GM19239 (cell line): ENCODE results near the gene CCK.
"Not testable (repeated sequence)": the region's sequence is repeated elsewhere in the genome, so short reads cannot be mapped to it uniquely, and the experiment has no call there.

Experiments used
- DNase-seq: peaks from one replicate; pipeline ENCODE4 v3.0.0; 2011; ENCODE audit warnings: low spot score; ENCODE audit not compliant: insufficient read length
- FAIRE-seq: peaks from 2 replicates; lab custom pipeline; 2011; peaks lifted over from hg19 to GRCh38; lab: Jason Lieb, UNC

The CCK gene, protein sequence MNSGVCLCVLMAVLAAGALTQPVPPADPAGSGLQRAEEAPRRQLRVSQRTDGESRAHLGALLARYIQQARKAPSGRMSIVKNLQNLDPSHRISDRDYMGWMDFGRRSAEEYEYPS

DNA sequence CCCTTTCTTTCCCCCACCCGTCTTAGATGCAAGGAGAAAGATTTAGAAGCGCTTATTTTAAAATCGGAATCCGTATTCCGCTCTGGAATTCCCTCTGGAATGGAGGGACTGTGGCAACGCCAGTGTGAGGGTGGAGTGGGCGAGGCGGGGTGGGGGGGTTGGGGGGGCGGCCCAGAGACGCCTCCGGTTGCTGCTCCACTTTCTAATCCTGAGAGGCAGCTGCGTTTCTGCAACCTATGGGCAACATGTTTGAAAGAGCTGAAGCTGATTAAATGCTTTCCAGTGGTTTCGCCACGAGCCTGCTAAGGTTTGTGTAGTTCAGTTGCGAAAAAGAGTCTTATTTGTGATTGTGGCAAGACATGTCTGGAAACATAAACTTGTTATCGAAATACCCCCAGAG is at the start of gene CCK:
Gene CCK (minus strand): TSS at position 101 of the 400 bp plus-strand sequence. CDS start 2,555 bp downstream, outside the sequence.
- DNase-seq (no peak), FAIRE-seq (no peak)

DNA sequence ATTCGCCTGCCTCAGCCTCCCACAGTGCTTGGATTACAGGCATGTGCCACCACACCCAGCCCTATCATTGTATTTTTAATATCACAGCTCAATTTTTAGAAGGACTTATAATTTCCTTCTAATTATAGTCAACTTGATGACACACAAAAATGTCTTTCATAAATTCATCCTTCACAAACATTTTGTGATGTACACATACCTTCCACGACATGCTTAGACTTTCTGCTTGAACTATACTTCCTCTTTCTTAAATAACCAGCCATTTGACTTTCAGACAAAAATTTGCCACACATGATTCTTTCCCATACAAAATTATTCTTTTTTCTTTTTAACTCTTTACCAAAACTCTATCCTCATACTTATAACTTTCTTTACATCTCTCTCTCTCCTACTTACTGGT is 48.4 kb upstream of the CCK start:
- FAIRE-seq, result no peak
- no peak for DNase-seq

DNA sequence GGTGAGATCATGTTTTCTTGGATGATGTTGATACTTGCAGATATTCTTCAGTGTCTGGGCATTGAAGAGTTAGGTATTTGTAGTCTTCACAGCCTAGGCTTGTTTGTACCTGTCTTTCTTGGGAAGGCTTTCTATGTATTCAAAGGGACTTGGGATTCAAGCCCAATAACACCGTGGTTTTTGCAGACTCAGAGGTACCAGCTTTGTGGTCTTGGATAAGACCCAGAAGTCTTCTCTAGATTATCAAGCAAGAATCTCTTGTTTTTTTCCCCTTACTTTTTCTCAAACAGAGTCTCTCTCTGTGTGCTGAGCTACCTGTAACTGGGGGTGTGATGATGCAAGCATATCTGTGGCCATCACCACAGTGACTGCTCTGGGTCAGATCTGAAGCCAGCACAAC is 42.7 kb upstream of the CCK start:
- DNase-seq (no peak), FAIRE-seq (no peak)

DNA sequence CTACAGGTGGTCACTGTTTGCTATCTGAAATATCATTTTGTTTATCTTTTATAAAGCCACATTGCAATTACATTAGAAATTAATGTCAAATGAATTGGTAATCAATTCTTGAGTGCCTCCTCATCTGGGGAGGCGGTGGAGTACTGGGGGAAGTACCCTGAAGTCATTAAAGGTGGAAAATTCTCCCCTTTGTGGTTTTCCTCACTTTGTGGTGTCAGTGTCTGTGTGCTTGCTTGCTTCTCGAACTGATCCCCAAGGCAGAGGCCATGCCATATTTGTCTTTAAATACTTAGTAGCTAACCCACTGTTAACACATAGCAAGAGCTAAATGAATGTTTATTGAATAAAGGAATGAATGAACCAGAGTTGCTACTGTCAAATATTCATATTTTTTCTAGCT is 40.5 kb upstream of the CCK start:
- DNase-seq, result no peak
- FAIRE-seq, result no peak

DNA sequence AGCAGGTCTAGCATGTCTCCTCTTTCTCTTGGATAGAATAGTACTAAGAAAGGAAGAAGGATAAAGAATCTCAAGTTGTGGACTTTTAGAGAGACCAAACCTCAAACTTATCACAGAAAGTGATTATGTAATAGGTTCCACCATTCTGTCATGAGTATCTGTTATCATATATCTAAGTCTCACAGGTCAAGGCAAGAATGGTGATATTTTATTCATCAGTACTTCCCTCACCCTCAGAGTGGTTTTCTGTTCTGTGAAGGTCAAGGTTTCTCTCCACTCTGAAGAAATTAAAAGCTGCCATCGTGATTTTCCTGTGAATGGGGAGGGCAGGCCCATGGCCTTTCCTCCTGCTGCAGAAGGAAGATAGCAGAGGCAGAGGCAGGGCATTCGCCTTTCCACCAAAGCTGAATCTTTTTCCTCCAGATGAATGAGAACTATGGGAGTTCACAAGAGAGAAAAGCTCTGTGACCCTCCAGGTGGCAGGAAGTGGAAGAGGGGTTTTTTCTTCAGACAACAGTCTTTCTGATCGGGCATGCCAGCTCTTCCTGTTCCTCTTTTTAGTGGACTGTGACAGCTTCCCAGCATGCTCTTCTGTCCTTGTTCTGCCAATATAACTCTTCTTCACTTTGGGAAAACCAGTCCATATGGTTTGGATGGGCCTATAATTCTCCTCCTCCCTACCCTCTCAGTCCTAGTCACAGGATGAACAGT is 37.1 kb upstream of the CCK start:
- FAIRE-seq, result peak; percentile 23

DNA sequence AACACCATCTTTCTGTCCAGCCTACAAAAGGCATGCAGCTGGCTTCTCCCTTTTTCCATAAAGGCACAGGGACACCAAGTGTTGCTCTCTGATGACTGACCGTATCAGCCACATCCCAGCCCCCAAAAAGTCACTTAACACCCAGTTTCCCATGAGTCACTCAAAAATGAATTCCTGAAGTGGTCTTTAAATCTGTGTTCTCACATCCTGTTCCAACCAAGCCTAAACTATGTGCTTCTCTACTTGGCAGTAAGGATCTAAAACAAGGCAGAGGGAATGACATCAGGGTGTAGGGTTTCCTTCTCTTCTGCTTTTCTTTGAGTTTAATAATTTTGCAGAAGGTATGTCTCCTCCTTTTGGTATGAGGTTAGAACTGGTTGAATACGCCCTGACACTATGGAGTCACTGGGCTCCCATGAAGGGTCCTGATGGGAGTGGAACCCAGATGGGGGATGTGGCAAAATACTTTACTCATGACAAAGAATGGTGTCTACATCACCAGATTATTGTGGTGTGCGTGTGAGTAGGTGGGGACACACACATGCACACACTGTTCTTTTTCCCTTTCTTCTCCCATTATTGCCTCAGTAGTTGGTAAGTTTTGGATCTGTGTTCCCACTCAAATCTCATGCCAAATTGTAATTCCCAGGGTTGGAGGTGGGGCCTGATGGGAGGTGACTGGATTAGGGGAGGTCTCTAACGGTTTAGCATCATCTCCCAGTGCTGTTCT is 35.6 kb upstream of the CCK start:
- FAIRE-seq, result no peak
- DNase-seq, result no peak

More for the DNA sequence above, 37.1 kb upstream of the CCK start:
- peak; percentile 6 for DNase-seq

DNA sequence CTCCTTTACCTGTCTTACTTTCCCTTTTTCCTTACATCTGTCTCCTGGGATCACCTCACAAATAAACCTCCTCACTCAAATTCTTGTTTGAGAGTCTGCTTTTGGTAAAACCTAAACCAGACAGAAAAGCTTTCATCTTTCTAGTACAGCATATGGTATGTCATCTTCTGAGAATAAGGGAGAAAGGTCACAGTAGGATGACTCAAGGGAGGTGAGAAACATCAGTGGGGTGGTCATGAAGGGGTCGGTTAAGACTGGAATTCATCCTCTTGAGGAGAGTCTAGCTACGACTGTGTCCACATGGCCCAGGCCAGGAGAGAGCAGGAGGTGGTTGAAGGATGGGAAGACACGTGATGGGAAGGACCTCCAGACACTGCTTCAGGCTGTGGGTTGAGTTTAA is 34.8 kb upstream of the CCK start:
- FAIRE-seq, result no peak
- DNase-seq, result no peak

DNA sequence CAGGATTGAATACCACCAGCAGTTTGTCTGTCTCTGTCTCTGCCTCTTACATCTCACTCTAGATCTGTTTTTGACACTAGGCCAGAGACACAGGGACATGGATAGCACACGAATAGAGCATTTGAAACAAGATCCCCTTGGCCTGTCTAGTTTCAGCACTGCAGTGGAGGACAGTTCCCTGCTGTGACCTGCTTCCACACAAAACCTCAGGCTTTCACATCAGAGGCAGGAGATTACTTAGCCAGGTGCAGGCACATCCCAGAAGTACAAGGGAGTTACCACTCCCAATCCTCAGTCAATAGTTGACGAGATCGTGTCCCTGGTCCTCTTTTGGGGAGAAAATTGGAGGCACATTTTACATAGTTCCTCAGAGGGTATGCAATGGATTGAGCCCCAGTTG is 34.0 kb upstream of the CCK start:
- FAIRE-seq, result peak; percentile 54

DNA sequence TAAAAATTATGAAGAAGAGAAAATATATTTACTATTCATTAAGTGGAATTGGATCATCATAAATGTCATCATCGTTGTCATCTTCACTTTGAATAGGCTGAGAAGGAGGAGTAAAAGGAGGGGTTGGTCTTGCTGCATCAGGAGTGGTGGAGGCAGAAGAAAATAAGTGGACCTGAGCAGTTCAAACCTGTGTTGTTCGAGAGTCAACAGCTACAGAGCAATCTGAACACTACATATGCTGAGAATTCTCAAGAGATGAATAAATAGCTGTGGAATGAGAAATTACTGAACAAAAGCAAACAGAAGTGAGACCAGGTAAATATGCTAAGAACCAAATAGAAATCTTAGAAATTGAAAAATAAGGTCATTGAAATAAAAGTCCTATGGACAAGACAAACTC is 32.3 kb upstream of the CCK start:
- no peak for FAIRE-seq
- DNase-seq, result no peak

More for the DNA sequence above, 34.0 kb upstream of the CCK start:
- peak; percentile 20 for DNase-seq

DNA sequence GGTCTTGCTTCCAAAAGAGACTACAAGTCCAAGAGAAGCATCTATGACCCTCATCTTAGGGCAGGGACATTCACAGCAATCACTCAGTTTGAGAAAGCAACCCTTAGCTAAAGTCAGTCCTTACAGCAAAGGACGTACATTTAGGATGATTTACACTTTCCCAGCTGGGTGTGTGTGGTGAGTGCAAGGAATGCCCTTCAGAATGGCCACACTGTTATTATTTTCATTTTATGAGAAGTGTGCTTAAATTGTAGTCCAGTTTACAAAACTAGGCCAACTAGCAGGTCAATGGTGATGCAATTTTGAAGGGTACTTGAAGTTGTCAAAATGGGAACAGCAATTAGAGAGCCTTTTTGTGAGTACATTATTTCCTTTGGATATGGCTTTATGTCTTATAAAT is 26.0 kb upstream of the CCK start:
- FAIRE-seq (no peak), DNase-seq (no peak)

DNA sequence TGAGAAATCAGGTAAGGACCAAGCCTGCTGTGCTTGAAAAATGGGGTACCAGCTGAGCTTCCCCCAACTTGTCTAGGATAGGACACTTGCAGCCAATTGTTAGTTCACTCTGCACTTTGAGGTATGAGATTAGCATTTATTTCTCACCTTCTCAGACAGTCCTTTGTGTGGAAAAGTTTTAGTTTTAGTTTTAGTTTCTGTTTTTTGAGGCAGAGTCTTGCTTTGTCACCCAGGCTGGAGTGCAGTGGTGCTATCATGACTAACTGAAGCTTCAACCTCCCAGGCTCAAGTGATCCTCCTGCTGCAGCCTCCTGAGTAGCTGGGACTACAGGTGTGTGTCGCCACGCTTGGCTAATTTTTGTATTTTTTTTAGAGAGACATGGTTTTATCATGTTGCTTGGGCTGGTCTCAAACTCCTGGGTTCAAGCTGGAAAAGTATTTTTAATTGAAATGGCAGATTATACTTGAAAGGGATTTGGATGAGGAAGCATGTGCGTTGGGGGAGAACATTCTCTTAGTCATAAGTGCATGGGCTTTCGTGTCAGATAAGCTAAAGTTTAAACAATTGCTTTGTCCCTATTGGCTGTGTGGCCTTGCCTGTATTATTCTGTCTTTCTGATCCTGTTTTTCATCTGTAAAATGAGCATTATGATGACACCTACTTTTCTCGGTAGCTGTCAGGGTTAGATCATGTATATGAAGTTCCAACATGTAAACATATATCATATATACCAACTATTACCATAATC is 25.2 kb upstream of the CCK start:
- DNase-seq (no peak), FAIRE-seq (peak; percentile 33)

DNA sequence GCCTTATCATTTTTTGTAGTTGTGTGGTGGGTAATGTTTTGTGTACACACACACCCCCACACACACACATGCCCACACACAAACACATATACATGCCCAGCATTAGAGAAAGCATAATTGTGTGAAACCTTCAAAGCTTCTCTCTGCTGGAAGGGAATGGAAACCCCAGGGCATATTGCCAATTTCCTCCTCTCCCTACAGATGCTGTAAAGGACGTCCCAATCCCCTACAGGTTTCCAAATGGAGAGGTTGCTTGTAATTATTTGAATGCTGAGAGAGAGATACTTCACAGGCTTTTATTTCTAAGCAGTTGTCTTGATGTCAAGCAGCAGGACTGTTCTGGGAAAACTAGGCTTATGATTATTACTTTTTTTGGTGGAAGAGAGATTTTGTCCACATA is 23.0 kb upstream of the CCK start:
- FAIRE-seq (no peak), DNase-seq (no peak)

DNA sequence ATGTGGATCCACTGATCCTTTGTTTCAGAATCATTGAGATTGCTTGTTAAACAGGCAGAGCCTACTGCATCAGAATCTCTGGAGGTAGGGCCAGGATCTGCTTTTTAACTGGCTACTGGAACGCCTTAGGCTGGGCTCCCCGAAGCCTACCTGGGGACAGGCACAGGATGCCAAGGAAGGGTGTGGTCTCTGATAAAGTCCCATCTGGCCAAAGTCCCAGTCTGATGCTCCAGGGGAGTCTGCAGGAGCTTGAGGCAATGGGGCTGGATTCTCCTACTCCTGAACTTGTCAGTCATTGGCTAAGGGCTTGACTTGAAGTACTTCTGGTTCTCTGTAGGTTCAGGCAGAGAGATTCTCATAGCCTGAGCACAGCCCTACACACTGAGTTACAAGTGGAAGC is 22.4 kb upstream of the CCK start:
- FAIRE-seq, result no peak
- DNase-seq, result no peak

DNA sequence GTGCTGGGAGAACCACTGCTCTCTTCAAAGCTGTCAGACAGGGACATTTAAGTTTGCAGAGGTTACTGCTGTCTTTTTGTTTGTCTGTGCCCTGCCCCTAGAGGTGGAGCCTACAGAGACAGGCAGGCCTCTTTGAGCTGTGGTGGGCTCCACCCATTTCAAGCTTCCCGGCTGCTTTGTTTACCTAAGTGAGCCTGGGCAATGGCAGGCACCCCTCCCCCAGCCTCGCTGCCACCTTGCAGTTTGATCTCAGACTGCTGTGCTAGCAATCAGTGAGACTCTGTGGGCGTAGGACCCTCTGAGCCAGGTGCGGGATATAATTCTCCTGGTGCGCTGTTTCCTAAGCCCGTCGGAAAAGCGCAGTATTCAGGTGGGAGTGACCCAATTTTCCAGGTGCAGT is 21.4 kb upstream of the CCK start:
- not testable (repeated sequence) for FAIRE-seq, DNase-seq

DNA sequence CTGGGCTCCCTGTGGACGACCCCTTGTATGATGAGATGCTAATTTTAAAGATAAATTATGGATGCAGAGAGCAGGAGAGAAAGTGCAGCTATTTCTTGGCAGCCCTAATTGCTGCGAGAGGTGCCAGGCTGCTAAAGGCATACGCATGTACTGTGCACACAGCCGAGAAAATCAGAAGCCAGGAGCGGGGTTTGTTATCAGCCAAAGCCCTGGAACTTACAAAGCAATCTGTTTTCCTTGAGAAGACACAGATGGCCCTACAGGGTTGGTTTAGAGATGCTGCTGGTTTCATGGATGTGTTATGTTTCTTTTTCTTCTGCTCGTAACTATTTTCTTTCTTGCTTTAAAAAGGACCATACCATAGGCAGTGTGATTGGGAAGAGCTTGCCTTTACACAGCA is 11.7 kb upstream of the CCK start:
- DNase-seq (no peak), FAIRE-seq (no peak)

DNA sequence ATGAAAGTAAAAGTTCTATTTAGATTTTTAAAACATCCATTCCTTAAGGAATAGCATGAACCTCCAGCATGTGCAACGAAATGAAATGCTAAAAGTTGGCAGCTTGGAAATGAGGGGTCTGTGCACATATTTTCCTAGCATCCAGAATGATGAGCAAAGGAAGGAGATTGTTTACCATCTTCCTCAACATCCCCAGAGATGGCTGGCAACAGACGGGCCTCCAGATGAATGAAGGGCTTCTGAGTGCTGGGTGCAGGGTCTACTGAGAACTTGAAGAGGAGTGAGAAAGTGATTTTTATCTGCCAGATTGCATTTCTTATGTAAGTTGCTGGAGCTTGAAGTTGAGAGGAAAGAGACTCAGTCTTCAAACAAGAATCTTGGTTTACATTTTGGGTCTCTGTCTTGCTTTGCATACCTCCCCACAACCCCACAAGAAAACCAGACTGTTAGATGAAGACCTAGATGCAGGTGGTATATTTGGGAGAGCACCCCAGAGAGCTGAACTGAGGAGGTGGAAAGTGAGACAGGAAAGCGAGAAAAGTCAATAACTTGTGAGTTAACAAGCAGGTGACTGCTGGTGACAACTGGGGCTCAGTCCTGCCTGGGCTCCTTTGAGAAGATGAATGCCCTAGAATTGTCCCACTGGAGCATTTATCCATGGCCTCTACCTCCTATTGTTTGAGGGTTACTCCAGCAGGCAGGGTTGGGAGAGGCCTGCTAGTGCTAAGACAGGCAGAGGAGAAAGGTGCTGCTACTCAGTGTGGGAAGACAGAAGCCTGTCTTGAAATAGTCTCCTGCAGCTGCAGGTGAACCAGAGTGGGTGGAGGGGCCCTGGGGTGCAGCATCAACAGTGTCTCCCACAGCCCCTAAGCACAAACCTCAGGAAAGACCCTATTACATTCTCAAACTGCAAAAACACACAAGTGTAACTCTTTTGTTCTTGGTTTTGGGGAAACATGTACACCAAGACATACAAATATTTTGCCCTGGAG is 10.5 kb upstream of the CCK start:
- DNase-seq (no peak), FAIRE-seq (peak; percentile 85)

DNA sequence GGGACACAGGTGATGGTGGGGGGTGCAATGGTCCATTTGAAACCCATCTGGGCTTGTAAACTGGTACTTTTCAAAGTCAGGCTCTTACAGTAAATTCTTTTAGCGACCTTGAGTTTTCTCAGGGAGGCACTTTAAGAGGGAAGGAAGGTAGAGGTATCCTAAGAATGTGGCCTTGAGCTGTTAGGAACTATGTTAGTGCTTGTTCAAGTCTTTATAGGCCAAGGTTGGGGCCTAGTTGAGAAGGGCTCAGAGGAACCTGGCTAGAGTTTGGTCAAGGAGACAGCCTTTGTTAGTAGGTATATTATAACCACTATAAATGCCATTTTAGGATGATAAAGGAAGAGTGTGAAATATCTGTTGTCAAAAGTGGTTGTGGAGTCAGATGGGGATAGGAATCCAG is 9.2 kb upstream of the CCK start:
- DNase-seq (no peak), FAIRE-seq (no peak)

DNA sequence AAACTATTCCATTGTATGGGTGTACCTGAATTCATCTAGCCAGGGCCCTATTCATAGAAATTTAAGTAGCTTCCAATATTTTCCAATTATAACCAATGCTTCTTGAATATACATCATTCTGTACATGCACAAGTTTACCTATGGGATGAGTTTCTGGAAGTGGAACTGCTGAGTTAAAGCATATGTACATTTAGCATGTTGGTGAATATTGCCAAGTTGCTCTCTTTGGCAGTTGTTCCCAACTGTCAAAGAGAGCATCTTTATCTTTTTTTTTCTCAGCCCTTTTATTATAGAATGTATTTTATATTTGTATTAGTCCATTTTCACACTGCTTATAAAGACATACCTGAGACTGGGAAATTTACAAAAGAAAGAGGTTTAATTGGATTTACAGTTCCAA is 8.3 kb upstream of the CCK start:
- DNase-seq, result no peak
- no peak for FAIRE-seq

DNA sequence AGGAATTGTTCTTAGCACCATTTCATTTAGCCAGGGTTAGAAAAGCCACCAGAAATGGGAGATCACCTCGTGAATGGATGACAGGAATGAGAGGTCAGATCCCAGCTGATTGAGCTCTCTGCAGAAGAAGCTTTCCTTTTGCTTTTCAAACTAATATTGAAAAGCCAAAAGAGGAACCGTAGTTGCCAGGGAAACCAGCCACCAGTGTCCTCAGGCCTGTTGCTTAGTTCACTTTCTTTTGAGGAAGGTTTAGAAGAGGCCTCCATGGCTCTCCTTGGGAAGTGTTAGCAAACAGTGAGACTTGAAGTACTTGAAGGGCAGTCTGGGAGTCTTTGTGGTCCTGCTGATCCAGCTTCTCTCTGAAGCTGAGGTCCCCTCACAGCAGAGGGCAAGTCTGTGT is 7.4 kb upstream of the CCK start:
- DNase-seq (no peak), FAIRE-seq (no peak)

DNA sequence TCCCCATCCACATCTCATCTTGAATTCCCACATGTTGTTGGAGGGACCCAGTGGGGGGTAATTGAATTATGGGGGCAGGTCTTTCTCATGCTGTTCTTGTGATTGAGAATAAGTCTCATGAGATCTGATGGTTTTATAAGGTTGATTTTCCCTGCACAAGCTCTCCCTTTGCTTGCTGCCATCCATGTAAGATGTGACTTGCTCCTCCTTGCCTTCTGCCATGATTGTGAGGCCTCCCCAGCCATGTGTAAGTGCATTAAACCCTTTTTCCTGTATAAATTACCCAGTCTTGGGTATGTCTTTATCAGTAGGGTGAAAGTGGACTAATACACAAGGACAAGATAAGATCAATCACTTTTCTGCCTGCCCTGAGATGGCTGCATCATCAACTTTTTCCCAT is 5.8 kb upstream of the CCK start:
- no peak for FAIRE-seq

More for the DNA sequence above, 5.8 kb upstream of the CCK start:
- DNase-seq, result no peak
